ENCODE results near the gene FOXF2.

Gene FOXF2

GRCh38 chr6:1394514-1395463 lies 5.4 kb downstream of the FOXF2 start:
- POLR2A ChIA-PET, result no interaction called here
- no peak for DNase-seq (ENCODE audit: low read depth, low spot score)
- H3K4me3 ChIP-seq (ENCODE audit: low read depth, low read length), result no peak overlapping the region
- TF ChIP-seq CTCF (IDR thresholded peaks at IDR 0.05; ENCODE audit: insufficient read depth, low read length, missing control alignments), result no peak
- CTCF ChIA-PET, result interaction anchor here (0.8 to 2.5 kb wide), 7 partner anchors 11 to 805 kb away, joined by 3 to 14 read pairs (median 4); no protein-coding TSS in a partner anchor

- ChIA-PET CTCF (interaction anchor here (0.8 to 2.5 kb wide), 9 partner anchors 8 to 806 kb away, joined by 3 to 33 read pairs (median 4); no protein-coding TSS in a partner anchor), POLR2A (no interaction called here)
- no peak for DNase-seq (ENCODE audit: low read depth, low spot score)
- no peak for TF ChIP-seq CTCF (IDR thresholded peaks at IDR 0.05; ENCODE audit: insufficient read depth, low read length, missing control alignments)
- H3K4me3 ChIP-seq (ENCODE audit: low read depth, low read length), result no peak overlapping the region
These were observed 6.1 kb downstream of the FOXF2 start for GRCh38 chr6:1395506-1395905.

- H3K4me3 ChIP-seq (ENCODE audit: low read depth, low read length), result no peak overlapping the region
- POLR2A ChIA-PET, result no interaction called here
These were observed 6.8 kb downstream of the FOXF2 start for GRCh38 chr6:1395941-1396908.

GRCh38 chr6:1396952-1397868 lies 7.8 kb downstream of the FOXF2 start:
- DNase-seq (ENCODE audit: low read depth, low spot score), result no peak
- ChIA-PET CTCF (interaction anchor here (0.7 to 2.9 kb wide), 39 partner anchors 8 to 959 kb away, joined by 3 to 43 read pairs (median 4); no protein-coding TSS in a partner anchor), POLR2A (no interaction called here)

More at GRCh38 chr6:1395941-1396908, 6.8 kb downstream of the FOXF2 start:
- no peak for TF ChIP-seq CTCF (IDR thresholded peaks at IDR 0.05; ENCODE audit: insufficient read depth, low read length, missing control alignments)
- no peak for DNase-seq (ENCODE audit: low read depth, low spot score)
- CTCF ChIA-PET, result interaction anchor here (0.7 to 2.9 kb wide), 37 partner anchors 9 to 958 kb away, joined by 3 to 43 read pairs (median 4); no protein-coding TSS in a partner anchor

More at GRCh38 chr6:1396952-1397868, 7.8 kb downstream of the FOXF2 start:
- TF ChIP-seq CTCF (IDR thresholded peaks at IDR 0.05; ENCODE audit: insufficient read depth, low read length, missing control alignments), result peak; percentile 92
- H3K4me3 ChIP-seq (ENCODE audit: low read depth, low read length), result no peak overlapping the region

All from AG04449 (cell line).